Activated CD4-positive, CD25-positive, alpha-beta regulatory T cell (primary cell): Measurements from ENCODE around the gene KDELR1.
A peak's percentile ranks its signal among the peaks of the same experiment; 100 is the strongest.

Experiments used
- DNase-seq, 4 experiments: peaks; one replicate each; lab custom pipeline; 2025; lab: John Stamatoyannopoulos, UW

The KDELR1 gene

DNA sequence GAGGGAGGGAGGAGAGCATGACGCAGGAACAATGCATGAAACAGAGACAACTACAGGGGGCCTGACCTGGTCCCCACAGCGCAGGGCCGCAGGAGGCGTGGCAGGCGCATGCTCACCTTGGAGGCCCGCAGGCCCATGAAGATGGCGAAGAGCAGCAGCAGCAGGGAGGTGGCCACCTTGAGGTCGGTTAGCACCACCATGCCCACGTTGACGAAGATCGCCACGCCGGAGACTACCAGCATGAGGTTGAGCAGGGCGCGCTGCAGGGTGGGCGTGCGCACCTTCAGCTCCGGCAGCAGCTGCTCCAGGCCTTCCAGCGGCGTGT, 49.0 kb downstream of the KDELR1 start:
- DNase-seq, result no peak

DNA sequence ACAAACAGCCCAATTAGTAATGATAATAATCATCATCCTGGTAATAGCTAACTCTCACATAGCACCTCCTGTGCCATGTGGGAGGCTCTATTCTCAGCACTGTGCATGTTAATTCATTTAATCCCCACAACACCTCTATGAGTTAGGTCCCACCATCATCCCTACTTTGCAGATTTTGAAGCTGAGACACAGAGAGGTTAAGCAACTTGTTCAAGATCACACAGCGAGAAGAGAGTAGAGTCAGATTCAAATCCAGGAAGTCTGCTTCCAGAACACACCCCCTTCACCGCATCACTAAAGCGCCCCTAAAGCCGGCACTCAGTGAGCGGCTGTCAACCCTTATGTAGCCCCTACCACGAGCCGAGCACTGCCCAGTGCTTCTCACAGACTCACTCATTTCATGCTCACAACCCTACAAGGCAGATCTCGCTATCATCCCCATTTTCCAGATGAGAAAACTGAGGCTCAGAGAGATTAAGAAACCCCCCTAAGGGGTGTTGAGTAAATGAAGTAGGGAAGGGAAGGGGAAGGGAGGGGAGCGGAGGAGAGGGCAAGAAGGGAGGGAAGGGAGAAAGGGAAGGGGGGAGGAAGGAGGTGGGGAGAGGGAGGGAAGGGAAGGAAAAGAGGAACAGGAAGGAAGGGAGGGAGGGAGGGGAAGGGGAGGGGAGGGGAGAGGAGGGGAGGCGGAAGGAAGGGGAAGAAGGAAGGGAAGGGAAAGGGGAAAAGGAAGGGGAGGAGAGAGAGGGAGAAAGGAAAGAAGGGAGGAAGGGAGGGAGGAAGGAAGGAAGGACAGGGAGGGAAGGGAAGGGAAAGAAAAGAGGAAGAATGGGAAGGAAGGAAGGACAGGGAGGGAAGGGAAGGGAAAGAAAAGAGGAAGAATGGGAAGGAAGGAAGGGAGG, 49.6 kb downstream of the KDELR1 start:
- DNase-seq, result no peak

DNA sequence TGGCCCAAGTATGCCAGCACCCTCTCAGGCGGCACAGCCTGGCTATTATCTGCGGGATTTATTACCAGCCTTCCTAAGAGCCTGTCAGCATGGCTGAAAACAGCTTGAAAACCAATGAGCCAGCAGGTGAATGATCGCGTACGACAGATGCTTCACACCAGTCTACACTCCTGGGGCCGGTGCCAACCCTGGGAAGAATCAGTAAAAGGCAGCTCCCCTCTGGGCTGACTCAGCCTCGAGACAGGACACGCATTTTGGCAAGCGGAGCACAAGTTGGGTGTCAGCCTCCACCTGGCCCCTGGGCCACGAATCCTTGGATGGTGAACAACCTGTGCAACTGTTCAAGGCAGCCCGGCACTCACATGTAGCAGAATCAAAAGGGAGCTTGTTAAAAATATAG, 50.4 kb downstream of the KDELR1 start:
- no peak for DNase-seq

DNA sequence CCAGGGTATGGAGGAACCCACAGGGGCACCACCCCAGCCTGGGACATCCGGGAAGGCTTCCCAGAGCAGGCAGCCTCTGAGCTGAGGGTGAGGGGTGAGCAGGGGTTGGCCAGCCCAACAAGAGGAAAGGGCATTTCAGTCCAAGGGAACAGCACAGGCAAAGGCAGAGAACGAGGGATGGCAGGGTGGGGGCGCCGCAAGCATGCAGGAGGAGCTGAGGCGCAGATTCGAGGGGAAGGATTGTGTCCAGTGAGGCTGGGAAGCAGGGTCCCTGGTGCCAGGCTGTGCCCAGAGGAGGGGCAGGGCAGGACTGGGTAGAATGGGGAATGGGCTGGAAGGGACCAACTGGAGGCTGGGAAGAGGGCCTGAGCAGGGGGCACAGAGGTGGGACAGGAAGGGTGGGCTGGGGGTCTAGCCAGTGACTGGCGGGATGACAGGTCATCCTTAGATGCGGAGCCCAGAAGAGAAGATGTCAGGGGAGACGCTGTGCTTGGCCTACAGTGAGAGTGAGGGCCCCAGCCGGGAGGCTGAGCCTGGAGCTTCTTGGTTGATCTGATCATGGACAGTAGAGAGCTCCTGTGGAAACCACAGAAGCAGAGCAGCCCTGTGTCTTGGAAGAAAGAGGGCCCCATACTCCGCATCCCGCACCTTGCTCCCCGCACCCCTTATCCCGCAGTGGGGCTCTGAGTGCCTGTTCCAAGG, 52.4 kb downstream of the KDELR1 start:
- no peak for DNase-seq

DNA sequence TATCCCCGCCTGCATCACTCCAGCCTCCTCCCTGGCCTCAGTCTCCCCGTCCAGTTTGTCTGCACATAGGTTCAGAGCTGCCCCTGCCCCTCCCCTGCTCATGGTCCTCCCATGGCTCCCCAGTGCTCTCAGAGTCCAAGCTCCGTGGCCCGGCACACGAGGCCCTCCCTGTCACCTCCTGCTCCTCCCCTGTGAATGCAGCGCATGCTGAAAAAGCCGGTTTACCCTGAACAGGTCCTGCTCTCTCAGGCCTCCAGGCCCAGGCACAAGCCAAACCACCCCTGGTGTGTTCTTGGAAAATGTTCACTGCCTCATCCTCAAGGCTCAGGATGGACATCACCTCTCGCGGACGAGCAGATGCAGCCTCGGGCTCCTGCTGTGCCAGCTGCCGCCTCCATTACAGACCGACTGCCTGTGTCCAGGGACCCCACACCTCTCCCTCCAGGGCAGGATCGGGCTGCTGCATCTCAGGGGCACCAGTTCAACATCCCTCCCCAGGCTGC, 53.0 kb downstream of the KDELR1 start:
- DNase-seq, result no peak

DNA sequence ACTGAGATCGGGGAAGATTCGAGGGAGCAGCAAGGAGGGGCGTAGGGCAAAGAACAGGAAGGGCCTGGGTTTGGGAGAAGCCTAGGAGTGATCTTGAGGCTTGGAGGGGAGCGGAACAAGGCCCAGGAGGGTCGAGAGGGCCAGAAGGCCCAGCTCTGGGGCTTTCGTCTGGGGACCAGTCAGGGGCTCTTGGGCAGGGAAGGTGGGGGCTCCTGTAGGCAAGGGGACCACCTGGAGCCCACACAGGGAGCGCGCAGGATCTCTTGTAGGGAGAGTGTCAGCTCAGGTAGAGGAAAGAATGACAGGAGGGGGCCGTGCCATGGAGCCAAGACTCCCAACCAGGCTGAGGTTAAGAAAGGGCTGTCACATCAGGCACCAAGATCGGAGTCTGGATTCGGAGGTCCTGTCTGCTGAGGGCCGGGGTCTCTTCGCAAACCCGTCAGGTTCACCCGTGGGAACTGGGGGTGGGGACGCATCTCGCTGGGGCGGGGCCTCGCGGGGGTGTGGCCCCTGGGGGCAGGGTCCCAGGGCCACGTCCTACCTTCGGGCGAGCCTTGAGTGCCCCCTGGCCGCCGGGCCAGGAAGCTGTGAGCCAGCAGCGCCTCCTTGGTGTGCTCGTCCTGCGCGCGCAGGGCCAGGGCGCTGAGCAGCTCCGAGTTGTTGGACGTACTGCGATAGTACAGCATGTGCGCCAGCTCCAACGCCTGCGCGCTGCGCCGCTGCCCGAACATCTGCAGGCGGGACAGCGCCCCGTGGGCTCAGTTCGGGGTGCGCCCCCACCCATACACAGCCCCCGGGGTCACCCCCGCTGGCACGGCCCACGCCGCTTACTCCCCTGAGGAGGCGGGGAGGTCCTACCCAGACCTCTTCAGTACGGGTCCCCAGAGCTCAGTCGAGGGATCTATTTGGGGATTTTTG, 57.6 kb downstream of the KDELR1 start:
- peak; percentile 78 to 93 (median 89) for DNase-seq

DNA sequence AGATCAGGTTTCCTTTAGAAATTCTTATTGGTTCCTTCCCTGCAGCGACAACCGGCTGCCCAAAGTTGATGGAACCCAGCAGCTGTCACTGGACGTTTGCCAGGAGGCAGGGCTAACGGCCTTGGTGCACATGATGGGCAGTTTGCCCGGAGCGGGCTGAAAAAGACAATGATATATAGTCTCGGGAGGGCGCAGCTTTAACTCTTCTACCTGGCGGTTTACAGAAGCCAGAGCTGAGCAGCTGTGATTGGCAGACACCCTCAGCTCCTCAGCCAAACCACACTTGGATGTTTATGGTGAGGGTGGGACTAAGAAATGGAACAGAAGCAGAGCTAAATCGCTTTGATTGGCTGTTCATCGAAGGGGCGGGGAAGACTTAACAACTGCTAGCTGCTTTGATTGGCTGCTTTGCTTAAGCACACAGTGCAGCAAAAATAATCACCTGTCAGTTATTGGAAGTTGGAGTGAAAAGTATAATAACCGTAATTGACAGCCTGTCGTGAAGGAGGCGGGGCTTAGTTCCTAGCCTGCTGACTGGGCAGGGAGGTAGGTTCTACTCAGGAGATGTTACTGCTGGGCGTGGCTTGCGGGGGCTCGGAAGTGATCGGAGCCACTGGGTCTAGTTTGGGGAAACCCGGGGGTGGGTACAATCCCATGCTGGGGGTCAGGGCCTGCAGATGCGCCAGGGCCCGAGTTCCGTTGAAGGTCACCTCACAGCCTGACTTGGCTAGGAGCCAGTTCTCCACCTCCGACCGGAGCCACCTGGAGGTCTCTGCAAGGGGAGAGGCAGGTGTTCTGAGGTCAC, 58.5 kb downstream of the KDELR1 start:
- DNase-seq, result peak; percentile 72 to 92 (median 81)
